Skeletal muscle satellite cell (primary cell): ENCODE measurements around the gene INF2.

Experiments used
- H3K27me3 ChIP-seq: 2 replicates; pipeline ENCODE4 v1.7.0; 2013; ENCODE audit warnings: low read length; ENCODE audit not compliant: control insufficient read depth, insufficient read depth
- H3K36me3 ChIP-seq: 2 replicates; pipeline ENCODE4 v1.7.0; 2013; ENCODE audit warnings: mild to moderate bottlenecking, control low read depth, low read length; ENCODE audit not compliant: insufficient read depth
- H3K4me1 ChIP-seq: 2 replicates; pipeline ENCODE4 v1.7.0; 2013; ENCODE audit warnings: low read length; ENCODE audit not compliant: control insufficient read depth, insufficient read depth
- H3K4me2 ChIP-seq: 2 replicates; pipeline ENCODE4 v1.7.0; 2013; ENCODE audit warnings: mild to moderate bottlenecking, low read length
- H3K4me3 ChIP-seq: 2 replicates; pipeline ENCODE4 v1.7.0; 2013; ENCODE audit warnings: low read length
- H3K9ac ChIP-seq: 2 replicates; pipeline ENCODE4 v1.7.0; 2013; ENCODE audit warnings: mild to moderate bottlenecking, low read depth, low read length, moderate library complexity
- H3K9me3 ChIP-seq: replicated peaks from 2 replicates; pipeline ENCODE4 v1.7.0; 2013; ENCODE audit warnings: mild to moderate bottlenecking, control low read depth, low read length

INF2 gene

DNA sequence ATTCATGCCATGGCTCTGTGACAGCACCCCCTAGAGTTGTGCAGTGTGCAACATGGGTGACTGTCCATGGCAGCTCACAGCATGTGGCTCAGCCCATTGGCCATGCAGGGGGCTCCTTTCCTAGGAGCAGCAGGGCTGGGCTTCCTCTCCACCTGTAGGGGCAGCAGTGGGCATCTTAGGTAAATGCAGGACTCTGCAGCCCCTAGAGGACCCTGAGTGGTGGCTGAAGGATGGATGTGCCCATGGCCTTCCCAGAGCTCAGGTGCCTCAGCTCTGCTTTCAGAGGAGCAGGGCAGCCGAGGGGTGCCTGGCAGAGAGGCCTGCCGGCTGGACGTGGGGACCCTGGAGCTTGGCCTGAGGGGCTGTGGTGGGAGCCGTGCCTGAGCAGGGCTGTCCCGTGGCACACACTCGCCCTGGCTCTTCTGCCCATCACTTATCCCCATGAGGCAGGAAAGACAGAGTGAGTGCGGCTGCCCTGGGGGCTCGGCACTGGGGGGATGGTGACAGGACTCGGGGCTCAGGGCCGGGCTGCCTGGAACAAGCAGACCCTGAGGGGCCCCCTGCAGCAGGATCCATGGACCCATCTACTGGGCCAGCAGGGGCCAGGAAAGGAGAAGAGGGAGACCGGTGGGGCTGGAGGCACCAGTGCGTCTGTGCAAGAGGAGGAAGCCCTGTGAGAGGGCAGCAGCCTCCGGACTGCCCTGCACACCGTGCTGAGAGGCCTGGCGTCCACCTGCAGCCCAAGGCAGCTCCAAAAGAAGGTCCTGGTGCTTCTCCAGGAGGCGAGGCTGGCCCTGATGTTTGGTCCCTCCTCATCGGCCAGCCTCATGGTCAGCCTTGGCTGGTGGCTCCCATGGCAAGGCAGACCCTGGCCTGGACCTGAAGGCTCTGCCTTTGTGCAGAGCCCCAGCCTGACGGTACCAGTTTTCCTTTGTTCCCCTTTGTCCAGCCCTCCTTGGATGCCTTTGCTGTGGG is 42.2 kb downstream of the INF2 start:
- Histone ChIP-seq H3K4me2 (no peak overlapping the region), H3K9ac (no peak overlapping the region), H3K9me3 (no peaks in the 10 kb centered on the region), H3K27me3 (no peaks in the 10 kb centered on the region), H3K4me3 (no peak overlapping the region), H3K4me1 (peaks cover 23% of the 10 kb centered on the region), H3K36me3 (no peaks in the 10 kb centered on the region)

GRCh38 chr14:104732355-104732804 is 43.0 kb downstream of the INF2 start:
- no peak overlapping the region for H3K4me2 ChIP-seq
- no peak overlapping the region for H3K9ac ChIP-seq
- H3K27me3 ChIP-seq, result no peaks in the 10 kb centered on the region
- no peaks in the 10 kb centered on the region for H3K9me3 ChIP-seq
- no peak overlapping the region for H3K4me3 ChIP-seq
- H3K4me1 ChIP-seq, result peaks cover 24% of the 10 kb centered on the region
- H3K36me3 ChIP-seq, result no peaks in the 10 kb centered on the region

DNA sequence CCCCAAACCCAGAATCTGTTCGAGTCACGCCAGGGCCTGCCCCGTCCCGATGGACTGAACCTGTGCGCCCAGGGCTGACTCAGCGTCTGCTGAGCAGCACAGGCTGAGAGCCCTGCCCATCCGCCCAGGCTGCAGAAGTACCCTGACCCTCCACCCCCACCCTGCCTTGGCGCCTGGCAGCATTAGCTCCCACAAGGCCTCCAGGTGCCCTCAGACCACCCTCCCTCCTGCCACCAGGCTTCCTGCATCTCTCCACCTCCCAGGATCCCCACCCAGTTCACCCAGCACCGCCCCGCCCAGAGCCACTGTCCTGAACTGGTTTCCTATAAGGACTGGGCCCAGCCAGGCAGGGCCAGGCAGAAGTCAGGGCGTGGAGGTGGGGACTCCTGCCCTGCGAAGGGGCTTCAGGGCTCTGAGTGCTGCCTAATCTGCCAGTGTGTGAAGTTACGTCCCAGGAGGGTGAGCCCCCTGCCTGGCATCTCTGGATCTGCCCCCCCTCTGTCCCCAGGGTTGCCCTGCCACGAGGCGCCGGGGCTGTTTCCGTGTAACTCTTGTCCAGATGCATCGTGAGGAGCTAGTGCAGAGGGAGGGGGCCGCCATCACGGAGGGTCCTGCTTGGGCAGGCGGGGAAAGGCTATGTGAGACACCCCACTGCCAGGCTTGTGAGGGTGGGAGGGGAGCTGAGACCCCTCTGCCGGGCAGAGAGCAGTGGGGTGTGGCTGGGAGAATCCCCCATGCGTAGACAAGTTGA is 43.7 kb downstream of the INF2 start:
- Histone ChIP-seq H3K4me1 (peaks cover 24% of the 10 kb centered on the region), H3K4me3 (no peak overlapping the region), H3K27me3 (no peaks in the 10 kb centered on the region), H3K9ac (no peak overlapping the region), H3K4me2 (no peak overlapping the region), H3K9me3 (no peaks in the 10 kb centered on the region), H3K36me3 (no peaks in the 10 kb centered on the region)

- H3K4me1 ChIP-seq, result peaks cover 24% of the 10 kb centered on the region
- H3K36me3 ChIP-seq, result no peaks in the 10 kb centered on the region
- no peak overlapping the region for H3K4me2 ChIP-seq
- no peaks in the 10 kb centered on the region for H3K9me3 ChIP-seq
- H3K27me3 ChIP-seq, result no peaks in the 10 kb centered on the region
- H3K4me3 ChIP-seq, result no peak overlapping the region
- H3K9ac ChIP-seq, result no peak overlapping the region
Observed at GRCh38 chr14:104734051-104734587, 44.7 kb downstream of the INF2 start.

- Histone ChIP-seq H3K36me3 (no peaks in the 10 kb centered on the region), H3K9me3 (no peaks in the 10 kb centered on the region), H3K4me1 (peaks cover 24% of the 10 kb centered on the region), H3K27me3 (no peaks in the 10 kb centered on the region), H3K4me3 (no peak overlapping the region), H3K4me2 (no peak overlapping the region), H3K9ac (no peak overlapping the region)
Observed at GRCh38 chr14:104734601-104734990, 45.2 kb downstream of the INF2 start.

GRCh38 chr14:104734991-104735779 is 45.8 kb downstream of the INF2 start:
- Histone ChIP-seq H3K27me3 (no peaks in the 10 kb centered on the region), H3K9me3 (no peaks in the 10 kb centered on the region), H3K9ac (no peak overlapping the region), H3K36me3 (no peaks in the 10 kb centered on the region), H3K4me2 (no peak overlapping the region), H3K4me1 (peaks cover 24% of the 10 kb centered on the region), H3K4me3 (no peak overlapping the region)

DNA sequence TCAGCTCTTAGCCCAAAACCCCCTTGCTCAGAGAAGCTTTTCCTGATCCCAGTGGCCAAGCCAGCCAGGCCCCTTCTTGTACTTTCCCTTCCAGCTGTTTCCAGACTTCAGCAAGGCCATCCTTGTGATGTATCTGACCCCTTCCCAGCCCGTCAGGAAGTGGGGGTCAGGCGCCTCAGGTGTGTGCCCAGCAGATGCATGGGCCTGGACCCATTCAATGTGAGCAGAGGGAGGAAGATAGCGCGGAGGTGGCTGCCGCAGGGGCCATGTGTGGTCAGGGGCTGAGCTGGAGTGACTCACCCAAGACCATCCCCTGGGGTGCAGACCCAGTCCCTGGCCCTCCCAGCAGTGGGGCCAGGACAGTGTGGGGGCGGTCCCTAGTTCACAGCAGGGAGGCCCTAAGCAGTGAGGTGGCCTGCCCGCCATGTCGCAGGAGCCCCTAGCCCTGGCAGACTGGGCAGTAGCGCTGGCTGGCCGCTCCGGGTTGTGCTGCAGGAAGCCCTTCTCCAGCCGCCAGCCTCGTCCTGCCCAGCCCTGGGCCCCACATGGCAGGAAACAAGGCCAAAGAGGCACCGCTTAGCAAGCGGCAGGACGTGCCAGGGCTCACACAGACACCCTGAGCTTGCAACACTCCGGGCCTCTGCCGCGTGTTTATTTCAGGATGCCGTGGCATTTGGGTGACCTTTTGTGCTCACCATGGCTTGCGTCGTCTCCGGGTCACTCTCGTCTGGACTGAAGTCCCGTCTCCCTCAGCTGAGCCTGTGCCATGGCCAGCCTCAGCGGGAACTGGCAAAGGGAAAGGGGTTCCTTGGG is 46.6 kb downstream of the INF2 start:
- Histone ChIP-seq H3K4me3 (no peak overlapping the region), H3K36me3 (no peaks in the 10 kb centered on the region), H3K27me3 (no peaks in the 10 kb centered on the region), H3K4me1 (peaks cover 24% of the 10 kb centered on the region), H3K9ac (peak overlapping the region; percentile 39), H3K9me3 (no peaks in the 10 kb centered on the region), H3K4me2 (peak overlapping the region; percentile 54)

- no peak overlapping the region for H3K4me3 ChIP-seq
- peaks cover 19% of the 10 kb centered on the region for H3K4me1 ChIP-seq
- H3K9ac ChIP-seq, result no peak overlapping the region
- no peak overlapping the region for H3K4me2 ChIP-seq
- H3K27me3 ChIP-seq, result no peaks in the 10 kb centered on the region
- no peaks in the 10 kb centered on the region for H3K36me3 ChIP-seq
- no peaks in the 10 kb centered on the region for H3K9me3 ChIP-seq
Observed at GRCh38 chr14:104738375-104739019, 49.1 kb downstream of the INF2 start.

DNA sequence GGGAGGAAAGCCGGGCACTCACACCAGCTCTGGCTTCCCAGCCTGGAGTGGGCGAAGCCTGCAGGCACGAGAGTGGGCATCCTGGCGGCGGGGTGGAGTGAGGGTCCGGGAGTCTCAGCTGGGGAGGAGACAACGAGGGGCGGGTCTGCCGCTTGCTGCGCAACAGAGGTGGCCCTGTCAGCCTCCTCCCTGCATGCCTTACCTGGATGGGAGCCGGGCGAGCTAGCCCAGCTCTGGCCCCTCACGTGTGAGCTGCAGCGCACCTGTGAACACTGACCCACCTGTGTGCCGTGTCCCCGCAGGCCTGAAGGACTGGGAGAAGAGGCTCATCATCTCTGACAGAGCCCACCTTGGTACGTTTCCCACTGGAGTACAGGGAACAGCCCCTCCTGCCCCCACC is 49.6 kb downstream of the INF2 start:
- Histone ChIP-seq H3K9me3 (no peaks in the 10 kb centered on the region), H3K9ac (no peak overlapping the region), H3K36me3 (no peaks in the 10 kb centered on the region), H3K4me1 (peaks cover 22% of the 10 kb centered on the region), H3K4me2 (no peak overlapping the region), H3K27me3 (no peaks in the 10 kb centered on the region), H3K4me3 (no peak overlapping the region)
